Panc1 (cell line): ENCODE data around the gene PLCG1. TPM values are rescaled to one million over a fixed set of nuclear protein-coding genes. Genes with fewer than 3 reads are reported as not detected.

Source experiments
- ATAC-seq: fragments of 200-7000 bp; cut with Tn5 transposase; 2 replicates; pipeline ENCODE4 v1.9.1; 2020; ENCODE audit warnings: mild to moderate bottlenecking, moderate library complexity
- BruUV-seq: library from RNA; stranded (reverse); fragments of 400-500 nt; replicated peaks from 2 replicates; lab custom pipeline; 2021; lab: Mats Ljungman, UMichigan
- CTCF ChIA-PET: fragments of 300-600 bp; sonication (Branson Sonifier 250); formaldehyde crosslinking; loops from one replicate; lab custom pipeline; 2022; ENCODE audit warnings: antibody characterized with exemption; lab: Charles Lee
- POLR2A ChIA-PET: fragments of 300-600 bp; sonication (Branson Sonifier 250); formaldehyde crosslinking; loops from one replicate; lab custom pipeline; 2022; ENCODE audit warnings: antibody characterized with exemption; lab: Charles Lee
- DNase-seq: peaks from one replicate; pipeline ENCODE4 v3.0.0-alpha.2; 2010; ENCODE audit warnings: low read depth, low spot score
- H3K27ac ChIP-seq: 2 replicates; pipeline ENCODE4 v1.5.1; 2011; ENCODE audit warnings: mild to moderate bottlenecking, low read length, inconsistent platforms
- H3K27me3 ChIP-seq: fragments of 200-500 bp; sonication (Bioruptor generic); 2 replicates; pipeline ENCODE4 v1.6.0; 2014; ENCODE audit warnings: low read length, inconsistent platforms; ENCODE audit not compliant: control insufficient read depth, insufficient read depth
- H3K36me3 ChIP-seq: fragments of 200-500 bp; sonication (Bioruptor generic); 2 replicates; pipeline ENCODE4 v1.5.1; 2014; ENCODE audit warnings: inconsistent platforms, mild to moderate bottlenecking, low read length, moderate library complexity; ENCODE audit not compliant: control insufficient read depth, insufficient read depth
- H3K4me1 ChIP-seq: 2 replicates; pipeline ENCODE4 v1.5.1; 2011; ENCODE audit warnings: inconsistent platforms, mild to moderate bottlenecking, low read length, moderate library complexity; ENCODE audit not compliant: control insufficient read depth, insufficient read depth
- H3K4me3 ChIP-seq, 2 experiments: 2 replicates each; pipeline ENCODE4 v1.5.1; 2011 to 2012; ENCODE audit warnings: low read depth in 2 of 2, low read length in 2 of 2, mild to moderate bottlenecking in 2 of 2, inconsistent platforms in 1 of 2, moderate library complexity in 1 of 2
- H3K9me3 ChIP-seq: fragments of 200-500 bp; sonication (Bioruptor generic); 2 replicates; pipeline ENCODE4 v1.5.1; 2014; ENCODE audit warnings: low read depth, mild to moderate bottlenecking, inconsistent platforms, low read length, moderate library complexity; ENCODE audit not compliant: control insufficient read depth, insufficient read depth
- CTCF ChIP-seq: fragments of 450-650 bp; IDR thresholded peaks from 2 replicates; pipeline ENCODE4 v1.5.1; 2017; ENCODE audit warnings: mild to moderate bottlenecking
- POLR2AphosphoS5 ChIP-seq: IDR thresholded peaks from 2 replicates; pipeline ENCODE4 v1.6.1; 2012; ENCODE audit warnings: mild to moderate bottlenecking, low read depth, low read length, moderate library complexity
- REST ChIP-seq, 2 experiments: IDR thresholded peaks; 2 replicates each; pipeline ENCODE4 v1.6.1; 2011 to 2012; ENCODE audit warnings: low read depth in 2 of 2, control low read depth in 1 of 2, low read length in 1 of 2, mild to moderate bottlenecking in 1 of 2, moderate library complexity in 1 of 2; ENCODE audit not compliant: insufficient read depth in 1 of 2
- SIN3A ChIP-seq: IDR thresholded peaks from 2 replicates; pipeline ENCODE4 v1.6.1; 2012; ENCODE audit warnings: low read depth, mild to moderate bottlenecking, low read length, moderate library complexity, borderline replicate concordance; ENCODE audit not compliant: insufficient read depth
- TCF7L2 ChIP-seq: IDR thresholded peaks from 2 replicates; pipeline ENCODE4 v1.6.1; 2011; ENCODE audit warnings: mild to moderate bottlenecking, low read depth, low read length, inconsistent platforms
- in situ Hi-C: cut with HindIII; loops from 2 replicates; pipeline ENCODE4 v1.10.0; 2016; ENCODE audit warnings: low sequenced_read_pairs, low pct_unique_long_range_greater_than_20kb
- intact Hi-C: fragments of 100-400 bp; cut with micrococcal nuclease; formaldehyde crosslinking; loops from one replicate; pipeline ENCODE4 v1.10.0; 2022; ENCODE audit not compliant: unreplicated experiment
- total RNA-seq: library from RNA; stranded (reverse); gene quantifications from one replicate; pipeline ENCODE4 v1.2.1, GENCODE V29; 2021; ENCODE audit not compliant: unreplicated experiment

PLCG1 gene
- total RNA-seq, 1 experiment from 2014 or later = 159 TPM

GRCh38 chr20:41175201-41175651, 37.9 kb downstream of the PLCG1 start:
- BruUV-seq = no TSS peak
- Histone ChIP-seq H3K27me3 (no peaks in the 10 kb centered on the region), H3K9me3 (no peaks in the 10 kb centered on the region), H3K4me3 (no peak overlapping the region), H3K4me1 (no peaks in the 10 kb centered on the region), H3K27ac (no peak overlapping the region), H3K36me3 (no peaks in the 10 kb centered on the region; the same call in 1 of the 2 replicates)
- in situ Hi-C loops = no loop called here
- no peak for ATAC-seq
- TF ChIP-seq POLR2AphosphoS5 (no peak), SIN3A (no peak), TCF7L2 (no peak), CTCF (no peak), REST (IDR thresholded peaks at IDR 0.05; ENCODE audit: insufficient read depth in 1 of 2, low read depth in 2 of 2, low read length in 1 of 2) (no peak)
- DNase-seq = no peak
- CTCF ChIA-PET = no interaction called here
- intact Hi-C loops = no loop called here
- POLR2A ChIA-PET = no interaction called here

GRCh38 chr20:41175727-41176330, 38.5 kb downstream of the PLCG1 start:
- Histone ChIP-seq H3K9me3 (no peaks in the 10 kb centered on the region), H3K4me3 (no peak overlapping the region), H3K36me3 (no peaks in the 10 kb centered on the region; the same call in 1 of the 2 replicates), H3K4me1 (no peaks in the 10 kb centered on the region), H3K27me3 (no peaks in the 10 kb centered on the region), H3K27ac (no peak overlapping the region)
- ChIA-PET POLR2A (no interaction called here), CTCF (no interaction called here)
- intact Hi-C loops (no loop called here), in situ Hi-C loops (no loop called here)
- DNase-seq = no peak
- TF ChIP-seq POLR2AphosphoS5 (no peak), TCF7L2 (no peak), SIN3A (no peak), CTCF (no peak), REST (IDR thresholded peaks at IDR 0.05; ENCODE audit: insufficient read depth in 1 of 2, low read depth in 2 of 2, low read length in 1 of 2) (no peak)
- no peak for ATAC-seq
- BruUV-seq = no TSS peak
